Activated CD4-positive, alpha-beta T cell treated with anti-CD3 and anti-CD28 coated beads, Interleukin-2, amount 50 U/mL, for 24 hours (primary cell): ENCODE results near the gene RPL13.

ENCODE experiments used
- DNase-seq, 2 donors: peaks; one replicate each; pipeline ENCODE4 v3.0.0-alpha.2; 2020; ENCODE audit warnings: low read depth in 1 of 2, low spot score in 1 of 2

The RPL13 gene

GRCh38 chr16:89545044-89545830 is 15.2 kb upstream of the RPL13 start:
- no peak for DNase-seq

GRCh38 chr16:89545831-89546574 is 14.5 kb upstream of the RPL13 start:
- DNase-seq = no peak

- no peak for DNase-seq
Observed at GRCh38 chr16:89546781-89547180, 13.7 kb upstream of the RPL13 start.

GRCh38 chr16:89547291-89547690 is 13.2 kb upstream of the RPL13 start:
- no peak for DNase-seq

DNA sequence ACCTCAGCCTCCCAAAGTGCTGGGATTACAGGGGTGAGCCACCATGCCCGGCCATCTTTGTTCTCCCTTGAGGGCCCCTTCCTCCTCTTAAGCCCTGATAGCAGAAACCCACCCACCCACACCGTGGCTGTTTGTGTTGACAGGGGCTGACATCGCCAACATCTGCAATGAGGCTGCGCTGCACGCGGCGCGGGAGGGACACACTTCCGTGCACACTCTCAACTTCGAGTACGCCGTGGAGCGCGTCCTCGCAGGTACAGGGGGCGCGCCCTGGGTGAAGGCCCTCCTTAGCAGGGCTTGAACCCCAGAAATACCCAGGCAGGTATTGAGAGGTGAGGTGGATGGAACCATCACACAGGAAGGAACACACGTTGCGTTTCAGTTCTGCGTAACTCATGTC is 12.6 kb upstream of the RPL13 start:
- no peak for DNase-seq

- no peak for DNase-seq
Observed at GRCh38 chr16:89548344-89549006, 12.0 kb upstream of the RPL13 start.

DNA sequence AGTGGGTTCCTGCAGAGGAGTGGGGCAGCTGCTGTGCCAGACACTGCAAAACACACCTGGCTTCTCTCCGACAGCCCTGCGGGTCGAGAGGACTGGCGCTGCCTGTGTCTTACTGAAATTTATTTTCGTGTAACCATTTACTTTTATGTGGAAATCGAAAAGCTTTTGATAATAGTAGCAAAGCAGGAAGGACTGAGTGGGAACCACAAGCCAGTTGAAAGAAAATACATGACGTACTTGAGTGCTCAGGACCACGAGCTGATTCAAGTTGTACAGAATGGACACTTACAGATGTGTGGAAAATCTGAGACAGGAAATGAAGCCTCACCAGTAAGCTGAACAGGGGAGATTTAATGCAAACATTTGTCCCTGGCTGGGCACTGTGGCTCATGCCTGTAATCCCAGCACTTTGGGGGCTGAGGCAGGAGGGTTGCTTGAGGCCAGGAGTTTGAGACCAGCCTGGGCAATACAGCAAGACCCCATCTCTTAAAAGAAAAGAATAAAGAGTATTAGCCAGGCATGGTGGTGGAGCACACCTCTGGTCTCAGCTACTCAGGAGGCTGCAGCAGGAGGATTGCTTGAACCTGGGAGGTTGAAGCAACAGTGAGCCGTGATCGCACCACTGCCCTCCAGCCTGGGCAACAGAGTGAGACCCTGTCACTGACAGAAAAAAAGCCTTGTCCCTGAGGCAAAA is 11.3 kb upstream of the RPL13 start:
- no peak for DNase-seq

DNA sequence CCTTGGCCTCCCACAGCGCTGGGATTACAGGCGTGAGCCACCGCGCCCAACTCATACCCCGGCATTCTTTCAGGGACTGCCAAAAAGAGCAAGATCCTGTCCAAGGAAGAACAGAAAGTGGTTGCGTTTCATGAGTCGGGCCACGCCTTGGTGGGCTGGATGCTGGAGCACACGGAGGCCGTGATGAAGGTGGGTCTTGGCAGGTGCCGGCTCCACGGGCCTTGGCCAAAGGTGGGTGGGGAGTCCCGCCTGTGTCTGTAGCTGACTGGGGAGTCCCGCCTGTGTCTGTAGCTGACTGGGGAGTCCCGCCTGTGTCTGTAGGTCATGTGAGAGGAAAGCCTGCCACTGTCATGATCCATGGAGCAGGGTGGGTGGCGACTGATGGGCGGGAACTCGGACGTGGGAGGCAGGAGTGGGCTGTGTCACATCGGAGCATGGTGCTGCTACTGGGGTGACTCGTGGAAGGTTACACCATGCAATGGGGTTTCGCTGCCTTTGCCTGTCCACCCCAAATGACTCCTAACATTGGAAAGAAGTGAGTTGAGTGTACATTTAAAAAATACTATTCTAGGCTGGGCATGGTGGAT is 10.0 kb upstream of the RPL13 start:
- no peak for DNase-seq

- no peak for DNase-seq
Observed at GRCh38 chr16:89552329-89552728, 8.2 kb upstream of the RPL13 start.

DNA sequence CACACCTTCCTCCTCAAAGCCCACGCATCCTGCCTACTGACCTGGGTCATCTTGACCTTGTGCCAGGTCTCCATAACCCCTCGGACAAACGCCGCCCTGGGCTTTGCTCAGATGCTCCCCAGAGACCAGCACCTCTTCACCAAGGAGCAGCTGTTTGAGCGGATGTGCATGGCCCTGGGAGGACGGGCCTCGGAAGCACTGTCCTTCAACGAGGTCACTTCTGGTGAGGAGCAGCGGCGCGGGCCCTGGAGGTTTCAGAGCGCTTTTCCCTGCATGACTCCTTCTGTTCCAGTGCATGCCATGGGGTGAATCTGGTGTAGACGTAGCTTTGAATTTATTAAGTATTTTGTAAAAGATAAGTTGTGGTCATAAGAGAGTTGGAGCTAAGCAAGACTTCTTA is 7.6 kb upstream of the RPL13 start:
- DNase-seq = no peak

DNA sequence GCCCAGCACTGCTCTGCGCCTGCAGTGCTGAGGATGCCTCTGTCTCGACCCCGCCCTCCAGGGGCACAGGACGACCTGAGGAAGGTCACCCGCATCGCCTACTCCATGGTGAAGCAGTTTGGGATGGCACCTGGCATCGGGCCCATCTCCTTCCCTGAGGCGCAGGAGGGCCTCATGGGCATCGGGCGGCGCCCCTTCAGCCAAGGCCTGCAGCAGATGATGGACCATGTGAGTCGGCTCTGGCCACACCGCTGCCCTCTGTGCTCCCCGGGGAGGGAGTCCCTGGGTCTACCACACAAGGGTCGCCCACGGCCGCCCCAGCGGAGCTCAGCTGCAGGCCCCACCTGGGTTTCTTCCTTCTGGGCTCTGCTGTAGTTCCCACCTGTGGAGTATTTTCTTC is 6.7 kb upstream of the RPL13 start:
- no peak for DNase-seq

DNA sequence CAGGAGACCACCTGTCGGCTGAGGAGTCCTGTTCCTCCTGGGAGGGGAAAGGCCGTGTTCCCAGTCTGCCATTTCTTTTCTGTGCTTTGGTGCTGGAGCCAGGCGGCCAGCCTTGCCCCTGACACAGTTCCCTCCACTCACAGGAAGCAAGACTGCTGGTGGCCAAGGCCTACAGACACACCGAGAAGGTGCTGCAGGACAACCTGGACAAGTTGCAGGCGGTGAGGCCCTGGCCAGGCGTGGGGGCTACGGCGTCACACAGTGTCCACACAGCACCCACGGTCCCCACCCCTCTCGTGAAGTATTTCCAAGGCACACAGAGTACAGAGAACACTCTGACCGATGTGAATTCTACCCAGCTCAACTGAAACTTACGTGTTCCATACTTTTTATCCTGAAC is 6.1 kb upstream of the RPL13 start:
- no peak for DNase-seq

DNA sequence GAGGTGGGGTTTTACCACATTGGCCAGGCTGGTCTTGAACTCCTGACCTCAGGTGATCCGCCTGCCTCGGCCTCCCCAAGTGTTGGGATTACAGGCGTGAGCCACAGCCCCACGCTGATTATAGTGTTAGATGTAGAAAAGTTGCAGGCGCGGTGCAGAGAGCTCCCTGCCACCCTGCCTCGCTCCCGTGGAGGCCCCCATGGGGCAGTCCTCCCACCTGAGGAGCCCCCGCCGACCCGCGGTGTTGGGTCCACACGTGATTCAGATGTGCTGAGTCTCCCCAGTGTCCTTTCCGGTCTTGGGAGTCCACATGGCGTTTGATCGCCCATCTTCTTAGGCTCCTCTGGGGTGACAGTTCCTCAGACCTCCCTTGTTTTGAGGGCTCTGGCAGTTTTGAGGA is 5.2 kb upstream of the RPL13 start:
- DNase-seq = no peak

DNA sequence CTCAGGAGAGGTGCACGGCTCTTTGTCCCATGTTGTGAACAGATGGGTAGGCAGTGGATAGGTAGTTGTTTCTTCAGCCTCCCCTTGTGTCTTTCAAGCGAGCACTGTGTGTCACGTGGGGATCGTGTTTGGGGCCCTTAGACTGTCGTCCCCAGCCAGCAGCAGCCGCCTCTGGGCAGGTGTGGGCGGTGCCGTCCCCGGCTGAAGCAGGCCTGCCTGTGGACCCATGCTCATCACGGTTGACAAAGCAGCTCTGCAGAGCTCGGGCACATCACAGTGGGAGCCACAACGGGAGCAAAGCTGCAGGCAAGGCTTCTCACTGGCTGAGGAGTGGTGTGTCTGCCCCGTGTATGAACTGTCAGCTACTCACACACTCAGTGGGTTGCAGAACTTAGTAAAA is 4.7 kb upstream of the RPL13 start:
- DNase-seq = no peak

DNA sequence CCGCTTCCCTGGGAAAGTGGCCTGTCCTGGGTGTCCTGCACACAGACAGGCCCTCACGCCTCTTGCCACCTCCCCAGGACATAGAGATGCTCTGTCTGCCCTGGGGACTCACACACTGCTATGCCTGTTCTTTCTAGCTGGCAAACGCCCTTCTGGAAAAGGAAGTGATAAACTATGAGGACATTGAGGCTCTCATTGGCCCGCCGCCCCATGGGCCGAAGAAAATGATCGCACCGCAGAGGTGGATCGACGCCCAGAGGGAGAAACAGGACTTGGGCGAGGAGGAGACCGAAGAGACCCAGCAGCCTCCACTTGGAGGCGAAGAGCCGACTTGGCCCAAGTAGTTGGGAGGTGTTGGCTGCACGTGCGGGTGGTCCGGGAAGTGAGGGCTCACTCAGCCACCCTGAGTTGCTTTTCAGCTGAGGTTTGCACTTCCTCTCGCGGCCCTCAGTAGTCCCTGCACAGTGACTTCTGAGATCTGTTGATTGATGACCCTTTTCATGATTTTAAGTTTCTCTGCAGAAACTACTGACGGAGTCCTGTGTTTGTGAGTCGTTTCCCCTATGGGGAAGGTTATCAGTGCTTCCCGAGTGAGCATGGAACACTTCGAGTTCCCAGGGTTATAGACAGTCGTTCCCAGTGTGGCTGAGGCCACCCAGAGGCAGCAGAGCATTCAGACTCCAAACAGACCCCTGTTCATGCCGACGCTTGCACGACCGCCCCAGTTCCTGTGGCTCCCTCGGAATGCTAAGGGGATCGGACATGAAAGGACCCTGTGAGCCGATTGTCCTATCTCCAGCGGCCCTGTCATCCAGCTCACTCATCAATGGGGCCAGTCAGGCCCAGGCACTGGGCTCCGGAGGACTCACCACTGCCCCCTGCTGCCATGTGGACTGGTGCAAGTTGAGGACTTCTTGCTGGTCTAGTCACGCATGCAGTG is 3.5 kb upstream of the RPL13 start:
- DNase-seq = peak; percentile 69 to 77

- no peak for DNase-seq
Observed at GRCh38 chr16:89557690-89558490, 2.6 kb upstream of the RPL13 start.

- peak in 1 of 2 donors; percentile 15 for DNase-seq
Observed at GRCh38 chr16:89561142-89561883, 831 bp downstream of the RPL13 start.

GRCh38 chr16:89561884-89562599 is 1.6 kb downstream of the RPL13 start:
- no peak for DNase-seq
